Tongue (tissue), 2 donors: ENCODE results near the gene C2orf92. TPM values are rescaled to one million over a fixed set of nuclear protein-coding genes. Genes with fewer than 3 reads are reported as not detected.

Experiments used
- DNase-seq: peaks from one replicate; pipeline ENCODE4 v3.0.0-alpha.2; 2015
- total RNA-seq: library from RNA; depleted of rRNA; stranded (reverse); fragments of >200 nt; gene quantifications from one replicate; pipeline ENCODE4 v1.2.3, GENCODE V29; 2014

C2orf92 gene
- total RNA-seq, 1 donor from 2014 or later: 8.5 TPM

DNA sequence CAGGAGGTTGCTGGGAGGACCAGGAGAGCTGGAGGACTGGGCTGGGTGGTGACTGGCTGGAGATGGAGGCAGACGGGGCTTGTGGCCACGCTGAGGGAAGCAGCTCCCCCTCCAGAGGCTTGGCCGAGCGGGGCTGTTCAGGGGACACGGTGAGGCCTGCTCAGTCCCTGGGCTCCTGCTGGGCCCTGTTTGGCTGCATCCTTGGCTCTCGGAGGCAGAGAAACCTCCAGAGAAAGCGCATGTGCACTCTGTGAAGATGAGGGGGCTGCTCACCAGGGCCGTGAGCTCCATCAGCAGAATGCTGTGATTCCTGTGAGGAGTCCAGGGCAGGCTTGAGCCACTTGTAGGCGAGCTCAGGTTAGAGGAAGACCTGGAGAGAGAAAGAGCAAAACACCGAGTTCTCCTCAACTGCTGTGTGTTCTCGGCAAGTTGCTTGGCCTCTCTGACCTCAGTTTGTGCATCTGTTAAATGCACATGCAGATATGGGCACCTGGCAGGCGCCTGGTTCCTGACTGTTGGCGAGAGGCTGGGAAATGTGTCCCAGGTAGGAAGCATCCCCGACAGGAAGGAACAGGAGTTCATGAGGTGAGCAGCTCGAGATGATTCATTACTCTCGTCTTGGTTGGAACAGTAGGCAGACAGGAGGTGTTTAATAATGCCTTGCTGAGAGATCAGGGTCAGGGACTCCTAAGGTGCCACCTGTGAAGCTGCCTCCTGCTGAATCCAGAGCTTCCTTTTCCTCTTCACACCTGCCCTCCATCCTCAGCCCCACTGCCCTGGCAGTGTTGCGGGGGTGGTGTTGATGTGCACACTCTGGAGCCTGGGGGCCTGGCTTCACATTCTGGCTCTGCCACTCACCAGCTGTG is 44.8 kb downstream of the C2orf92 start:
- no peak for DNase-seq

GRCh38 chr2:97714950-97715652 is 45.6 kb downstream of the C2orf92 start:
- no peak for DNase-seq

- DNase-seq: no peak
Observed at GRCh38 chr2:97715951-97716694, 46.6 kb downstream of the C2orf92 start.

DNA sequence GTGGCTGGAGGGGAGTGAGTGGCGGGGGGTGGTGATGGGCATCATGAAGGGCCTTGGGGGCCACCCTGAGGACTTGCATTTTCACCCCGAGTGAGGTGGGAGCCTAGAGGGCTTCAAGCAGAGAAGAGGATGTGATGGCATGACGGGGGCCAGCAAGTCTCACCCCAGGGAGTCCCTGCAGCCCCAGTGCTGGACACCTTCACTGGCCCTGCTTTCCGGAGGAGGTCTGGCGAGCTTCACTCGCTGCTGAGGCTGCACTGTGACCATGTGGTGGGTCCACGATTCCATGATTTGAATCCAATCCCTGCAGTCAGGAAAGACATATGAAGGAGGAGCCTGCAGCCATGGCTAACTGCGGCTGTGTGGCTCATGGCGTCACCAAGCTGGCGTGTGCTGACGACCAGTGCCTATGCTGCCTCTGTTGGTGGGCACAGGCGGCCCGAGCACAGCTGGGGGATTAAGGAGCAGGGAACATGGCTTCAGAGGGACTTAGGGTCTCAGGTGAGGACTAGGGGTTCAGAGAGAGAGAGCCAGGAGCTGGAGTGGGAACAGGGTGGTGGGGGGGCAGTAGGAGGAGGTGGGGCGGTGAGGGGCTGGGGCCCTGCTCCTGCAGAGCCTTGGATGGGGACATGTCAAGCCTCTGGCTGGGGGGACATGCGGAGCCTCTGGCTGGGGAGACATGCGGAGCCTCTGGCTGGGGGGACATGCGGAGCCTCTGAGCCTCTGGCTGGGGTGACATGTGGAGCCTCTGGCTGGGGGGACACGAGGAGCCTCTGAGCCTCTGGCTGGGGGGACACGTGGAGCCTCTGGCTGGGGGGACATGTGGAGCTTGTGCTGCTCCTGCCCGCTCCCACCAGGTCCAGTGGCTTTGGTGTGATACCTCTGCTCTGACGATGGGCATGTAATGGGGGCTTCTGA is 47.4 kb downstream of the C2orf92 start:
- DNase-seq: peak; percentile 56

GRCh38 chr2:97717613-97717995 is 48.1 kb downstream of the C2orf92 start:
- DNase-seq: peak; percentile 71

- DNase-seq: no peak
Observed at GRCh38 chr2:97718051-97718882, 48.8 kb downstream of the C2orf92 start.

DNA sequence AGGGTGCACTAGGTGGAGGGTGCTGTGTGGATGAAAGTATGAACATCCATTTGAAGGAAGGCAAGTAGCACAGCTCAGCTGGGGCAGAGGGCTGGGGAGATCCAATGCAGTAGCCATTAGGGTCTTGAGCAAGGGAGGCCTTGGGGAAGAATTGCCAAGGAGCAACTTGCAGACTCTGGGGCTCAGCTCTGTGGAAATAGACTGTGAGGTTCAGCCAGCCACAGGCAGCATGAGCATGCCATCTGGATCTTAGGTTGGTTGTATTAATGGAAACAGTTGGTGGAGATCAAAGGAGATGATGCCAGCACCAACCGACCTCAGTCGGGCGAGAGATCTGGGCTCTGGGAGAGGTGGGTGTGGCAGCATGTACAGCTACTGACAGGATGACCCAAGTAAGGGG is 49.4 kb downstream of the C2orf92 start:
- no peak for DNase-seq

GRCh38 chr2:97719362-97720155 is 50.0 kb downstream of the C2orf92 start:
- no peak for DNase-seq

- no peak for DNase-seq
Observed at GRCh38 chr2:97720746-97721145, 51.2 kb downstream of the C2orf92 start.

DNA sequence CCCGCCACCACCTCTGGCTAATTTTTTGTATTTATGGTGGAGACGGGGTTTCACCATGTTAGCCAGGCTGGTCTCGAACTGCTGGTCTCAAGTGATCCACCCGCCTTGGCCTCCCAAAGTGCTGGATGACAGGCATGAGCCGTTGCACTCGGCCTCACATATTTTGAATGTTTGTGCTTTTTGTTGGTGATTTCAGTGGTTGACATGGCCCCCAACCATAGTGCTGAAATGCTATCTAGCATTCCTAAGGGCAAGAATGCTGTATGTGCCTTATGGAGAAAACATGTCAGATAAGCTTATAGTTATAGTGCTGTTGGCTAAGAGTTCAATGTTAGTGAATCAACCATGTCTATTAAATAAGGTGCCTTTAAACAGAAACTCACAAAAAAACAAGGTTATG is 52.7 kb downstream of the C2orf92 start:
- no peak for DNase-seq

GRCh38 chr2:97723156-97724072 is 53.9 kb downstream of the C2orf92 start:
- DNase-seq: no peak

DNA sequence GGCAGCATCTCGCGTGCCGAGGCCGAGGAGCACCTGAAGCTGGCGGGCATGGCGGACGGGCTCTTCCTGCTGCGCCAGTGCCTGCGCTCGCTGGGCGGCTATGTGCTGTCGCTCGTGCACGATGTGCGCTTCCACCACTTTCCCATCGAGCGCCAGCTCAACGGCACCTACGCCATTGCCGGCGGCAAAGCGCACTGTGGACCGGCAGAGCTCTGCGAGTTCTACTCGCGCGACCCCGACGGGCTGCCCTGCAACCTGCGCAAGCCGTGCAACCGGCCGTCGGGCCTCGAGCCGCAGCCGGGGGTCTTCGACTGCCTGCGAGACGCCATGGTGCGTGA is 54.5 kb downstream of the C2orf92 start:
- DNase-seq: no peak

DNA sequence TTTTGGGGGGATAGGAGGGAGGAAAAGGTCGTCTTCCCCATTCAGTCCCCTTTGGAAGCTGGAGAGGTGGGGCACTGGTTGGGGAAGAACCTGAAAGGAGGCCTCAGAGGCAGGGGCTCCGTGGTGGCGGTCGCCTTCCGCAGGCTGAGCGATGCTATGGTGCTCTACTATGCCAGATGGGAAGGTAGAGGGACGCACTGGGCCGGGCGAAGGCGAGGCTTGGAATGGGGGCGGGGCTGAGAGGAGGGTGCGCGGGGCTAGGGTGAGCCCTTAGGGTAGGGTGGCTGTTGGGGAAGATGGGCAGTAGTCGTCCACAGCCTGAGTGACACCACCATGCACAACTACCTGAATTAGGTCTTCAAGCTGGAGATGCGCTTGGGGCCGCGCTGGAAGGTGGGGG is 55.0 kb downstream of the C2orf92 start:
- DNase-seq: no peak

GRCh38 chr2:97724946-97725688 is 55.6 kb downstream of the C2orf92 start:
- no peak for DNase-seq

DNA sequence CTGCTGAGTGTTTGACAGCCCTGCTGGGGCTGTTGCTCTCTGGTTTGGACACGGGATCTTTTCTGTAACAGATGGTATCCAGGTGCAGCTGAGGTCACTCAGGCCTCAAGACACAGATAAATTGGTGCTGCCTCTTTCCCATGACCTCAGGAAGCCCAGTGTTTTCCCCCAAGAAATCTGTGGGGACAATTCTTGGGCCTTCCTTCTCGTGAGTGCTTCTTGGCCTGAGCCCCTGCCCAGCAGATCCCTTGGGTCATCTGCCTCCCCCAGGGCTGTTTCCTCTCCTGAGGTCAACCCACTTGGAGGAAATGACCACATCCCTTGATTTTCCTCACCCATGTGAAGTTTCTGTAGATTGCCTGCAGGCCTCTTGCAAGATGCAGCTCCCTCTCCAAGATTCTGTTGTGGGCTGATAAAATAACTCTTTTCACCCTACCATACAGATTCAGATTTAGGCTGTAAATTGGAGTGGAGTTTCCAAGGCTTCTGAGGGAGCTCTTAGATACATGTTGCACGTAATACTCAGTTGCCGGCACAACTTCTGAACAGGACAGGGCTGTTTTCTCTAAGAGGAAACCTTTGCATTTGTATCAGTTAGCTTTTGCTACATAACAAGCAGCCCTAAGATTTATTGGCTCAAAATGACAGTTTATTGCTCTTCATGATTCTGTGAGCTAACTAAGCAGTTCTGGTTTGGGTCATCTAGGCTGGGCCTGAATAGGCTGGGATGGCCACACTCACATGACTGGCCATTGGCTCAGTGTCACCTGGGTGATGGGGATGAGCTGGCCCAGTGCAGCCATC is 57.0 kb downstream of the C2orf92 start:
- peak; percentile 90 for DNase-seq

- no peak for DNase-seq
Observed at GRCh38 chr2:97727296-97727695, 57.8 kb downstream of the C2orf92 start.

GRCh38 chr2:97728091-97728731 is 58.7 kb downstream of the C2orf92 start:
- DNase-seq: peak; percentile 97
